Large intestine (tissue), 3 donors: ENCODE results near the gene ARRDC3. TPM values are rescaled to one million over a fixed set of nuclear protein-coding genes. Genes with fewer than 3 reads are reported as not detected.
A peak's percentile ranks its signal among the peaks of the same experiment; 100 is the strongest.
"Not testable (repeated sequence)": the region's sequence is repeated elsewhere in the genome, so short reads cannot be mapped to it uniquely, and the experiment has no call there.

ENCODE experiments used
- DNase-seq, 2 donors: peaks; one replicate each; pipeline versions ENCODE4 v3.0.0 to v3.0.0-alpha.2; 2013
- H3K27ac ChIP-seq: one replicate; pipeline ENCODE4 v1.5.1; 2013; ENCODE audit warnings: low read length
- H3K27me3 ChIP-seq: 2 replicates; pipeline ENCODE4 v1.6.1; 2013; ENCODE audit warnings: low read length; ENCODE audit not compliant: control insufficient read depth, insufficient read depth
- H3K36me3 ChIP-seq: 2 replicates; pipeline ENCODE4 v1.6.1; 2013; ENCODE audit warnings: low read length; ENCODE audit not compliant: control insufficient read depth, insufficient read depth
- H3K4me1 ChIP-seq: one replicate; pipeline ENCODE4 v1.6.1; 2013; ENCODE audit warnings: low read length; ENCODE audit not compliant: control insufficient read depth, insufficient read depth
- H3K4me3 ChIP-seq: one replicate; pipeline ENCODE4 v1.5.1; 2013; ENCODE audit warnings: low read length
- H3K9me3 ChIP-seq: one replicate; pipeline ENCODE4 v1.6.1; 2013; ENCODE audit warnings: mild to moderate bottlenecking, low read depth, low read length, moderate library complexity; ENCODE audit not compliant: control insufficient read depth
- WGBS: methylation state at CpG from one replicate; pipeline ENCODE4 v1.1.5; 2013; ENCODE audit warnings: low lambda C conversion rate; ENCODE audit not compliant: insufficient coverage; 5-methylcytosine and 5-hydroxymethylcytosine counted together
- polyA plus RNA-seq: library from polyadenylated mRNA; unstranded; fragments of 120-200 nt; gene quantifications from one replicate; pipeline ENCODE4 v1.2.1, GENCODE V29; 2013

ARRDC3 gene
- polyA plus RNA-seq, 1 donor, result 37.3 TPM

DNA sequence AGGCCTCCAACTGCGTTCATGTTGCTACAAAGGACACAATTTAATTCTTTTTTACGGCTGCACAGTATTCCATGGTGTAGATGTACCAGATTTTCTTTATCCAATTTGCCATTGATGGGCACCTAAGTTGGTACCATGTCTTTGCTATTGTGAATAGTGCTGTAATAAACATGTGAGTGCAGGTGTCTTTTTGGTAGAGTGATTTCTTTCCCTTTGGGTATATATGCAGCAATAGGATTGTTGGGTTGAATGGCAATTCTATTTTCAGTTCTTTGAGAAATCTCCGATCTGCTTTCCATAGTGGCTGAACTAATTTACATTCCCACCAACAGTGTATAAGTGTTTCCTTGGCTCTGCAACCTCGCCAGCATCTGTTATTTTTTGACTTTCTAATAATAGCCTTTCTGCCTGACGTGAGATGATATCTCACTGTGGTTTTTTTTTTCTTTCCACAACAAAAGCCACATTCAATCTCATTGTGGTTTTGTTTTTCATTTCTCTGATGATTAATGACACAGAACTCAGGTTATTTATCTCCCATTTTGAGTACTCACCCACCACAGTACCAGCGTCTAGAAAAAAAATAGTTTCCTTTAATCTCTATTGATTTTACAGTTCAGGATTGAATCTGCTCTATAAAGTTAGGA is 21.9 kb downstream of the ARRDC3 start:
- DNase-seq, result no peak
- H3K27ac ChIP-seq, result no peak overlapping the region

DNA sequence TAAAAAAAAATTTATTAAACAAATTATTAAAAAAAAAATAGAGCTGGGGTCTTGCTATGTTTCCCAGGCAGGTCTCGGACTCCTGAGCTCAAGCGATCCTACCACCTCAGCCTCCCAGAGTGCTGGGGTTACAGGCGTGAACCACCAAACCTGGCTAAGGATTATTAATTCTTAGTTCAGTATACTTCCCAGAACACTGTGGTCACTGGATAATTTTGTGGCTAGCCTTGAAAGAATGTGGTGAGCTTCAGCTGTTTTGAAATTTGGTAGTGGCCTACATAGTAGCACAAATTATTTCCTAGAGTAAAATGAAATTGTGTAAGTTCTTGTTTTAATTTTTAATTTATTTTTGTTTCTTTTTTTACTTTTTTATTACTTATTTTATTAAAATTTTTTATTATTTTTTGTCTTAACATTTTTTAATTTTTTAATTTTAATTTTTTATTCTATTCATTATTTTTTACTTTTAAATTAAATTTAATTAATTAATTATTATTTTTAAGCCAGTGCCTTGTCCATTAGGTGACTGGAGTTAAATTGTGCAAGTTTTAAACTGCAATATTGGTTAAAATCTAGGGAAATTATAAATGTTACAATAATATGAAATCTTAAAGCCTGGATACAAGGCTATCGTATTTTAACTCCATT is 23.0 kb downstream of the ARRDC3 start:
- Histone ChIP-seq H3K9me3 (no peaks in the 10 kb centered on the region), H3K36me3 (no peaks in the 10 kb centered on the region), H3K4me3 (no peak overlapping the region), H3K27ac (no peak overlapping the region), H3K27me3 (no peaks in the 10 kb centered on the region), H3K4me1 (no peaks in the 10 kb centered on the region)
- no CpG with 5 or more reads among the region's 4 CpGs for WGBS
- no peak for DNase-seq

More for the DNA sequence above, 21.9 kb downstream of the ARRDC3 start:
- no peak overlapping the region for H3K4me3 ChIP-seq
- no peaks in the 10 kb centered on the region for H3K27me3 ChIP-seq
- no peaks in the 10 kb centered on the region for H3K9me3 ChIP-seq
- 100% methylated on average over 2 of the region's 6 CpGs for WGBS
- H3K36me3 ChIP-seq, result no peaks in the 10 kb centered on the region
- H3K4me1 ChIP-seq, result no peaks in the 10 kb centered on the region

DNA sequence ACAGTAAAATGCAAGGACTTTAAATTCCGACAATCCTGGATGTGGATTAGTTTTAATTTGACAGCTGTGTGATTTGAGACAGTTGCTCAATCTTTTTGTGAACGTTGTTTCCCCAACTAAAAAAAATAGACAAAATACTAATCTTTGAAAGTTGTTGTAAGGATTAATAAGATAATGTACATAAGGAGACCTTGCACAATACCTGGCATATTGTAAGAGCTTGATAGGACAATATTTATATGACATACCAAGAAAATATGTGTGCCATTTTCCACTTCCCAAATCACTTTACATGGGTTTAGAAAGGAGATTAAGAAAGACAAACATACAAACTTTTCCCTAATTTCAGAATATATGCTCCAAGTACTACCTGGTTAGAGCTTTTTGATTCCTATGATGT is 25.3 kb downstream of the ARRDC3 start:
- no peaks in the 10 kb centered on the region for H3K36me3 ChIP-seq
- 100% methylated on average over 1 of the region's 2 CpGs for WGBS
- no peak for DNase-seq
- no peaks in the 10 kb centered on the region for H3K4me1 ChIP-seq
- H3K27me3 ChIP-seq, result no peaks in the 10 kb centered on the region
- no peak overlapping the region for H3K27ac ChIP-seq
- no peak overlapping the region for H3K4me3 ChIP-seq
- H3K9me3 ChIP-seq, result no peaks in the 10 kb centered on the region

DNA sequence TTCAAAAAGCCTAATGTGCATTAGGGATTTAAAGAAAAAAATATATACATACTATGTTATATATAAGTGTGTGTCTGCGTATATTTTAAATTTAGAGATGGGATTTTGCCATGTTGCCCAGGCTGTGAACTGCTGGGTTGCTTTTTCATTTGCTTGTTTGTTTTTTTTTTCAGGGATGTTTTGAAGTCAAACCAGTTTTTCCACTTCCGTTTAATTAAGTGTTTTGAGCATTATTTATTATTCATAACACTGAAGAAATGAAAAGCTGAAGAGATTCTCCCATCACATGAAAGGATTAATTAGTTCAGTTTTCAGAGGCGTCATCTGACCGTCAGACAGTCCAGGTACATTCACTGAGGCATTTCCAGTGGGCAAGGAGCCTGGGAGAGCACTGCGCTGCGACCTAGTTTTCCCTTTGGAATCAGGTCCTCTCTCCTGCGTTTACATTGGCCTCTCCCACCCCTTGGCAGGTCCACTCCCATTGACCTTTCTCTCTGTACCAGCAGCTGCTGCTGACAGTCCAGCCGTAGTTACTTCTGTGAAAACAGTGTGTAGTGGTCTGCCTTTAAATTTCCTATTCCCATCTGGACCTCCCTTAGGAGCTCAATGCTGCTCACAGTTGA is 26.0 kb downstream of the ARRDC3 start:
- H3K4me3 ChIP-seq, result no peak overlapping the region
- WGBS, result 100% methylated on average over 1 of the region's 8 CpGs
- DNase-seq, result peak in 1 of 2 donors; percentile 31
- no peaks in the 10 kb centered on the region for H3K27me3 ChIP-seq
- H3K36me3 ChIP-seq, result no peaks in the 10 kb centered on the region
- no peaks in the 10 kb centered on the region for H3K9me3 ChIP-seq
- H3K27ac ChIP-seq, result no peak overlapping the region
- no peaks in the 10 kb centered on the region for H3K4me1 ChIP-seq

DNA sequence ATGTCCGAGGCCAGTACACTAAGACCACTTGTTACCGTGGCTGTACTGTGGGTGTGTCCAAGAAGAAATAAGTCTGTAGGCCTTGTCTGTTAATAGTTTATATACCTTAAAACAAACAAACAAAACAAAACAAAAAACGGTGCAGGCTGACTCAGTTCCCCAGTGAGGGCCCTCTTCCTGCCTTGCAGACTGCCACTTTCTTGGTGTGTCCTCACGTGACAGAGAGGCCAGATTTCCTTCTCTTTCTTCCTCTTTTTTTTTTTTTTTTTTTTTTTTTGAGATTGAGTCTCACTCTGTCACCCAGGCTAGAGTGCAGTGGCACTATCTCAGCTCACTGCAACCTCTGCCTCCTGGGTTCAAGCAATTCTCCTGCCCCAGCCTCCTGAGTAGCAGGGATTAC is 28.2 kb downstream of the ARRDC3 start:
- not testable (repeated sequence) for H3K4me3 ChIP-seq, H3K27ac ChIP-seq, H3K9me3 ChIP-seq, H3K36me3 ChIP-seq, H3K27me3 ChIP-seq, DNase-seq, H3K4me1 ChIP-seq
- no CpG with 5 or more reads among the region's 4 CpGs for WGBS

DNA sequence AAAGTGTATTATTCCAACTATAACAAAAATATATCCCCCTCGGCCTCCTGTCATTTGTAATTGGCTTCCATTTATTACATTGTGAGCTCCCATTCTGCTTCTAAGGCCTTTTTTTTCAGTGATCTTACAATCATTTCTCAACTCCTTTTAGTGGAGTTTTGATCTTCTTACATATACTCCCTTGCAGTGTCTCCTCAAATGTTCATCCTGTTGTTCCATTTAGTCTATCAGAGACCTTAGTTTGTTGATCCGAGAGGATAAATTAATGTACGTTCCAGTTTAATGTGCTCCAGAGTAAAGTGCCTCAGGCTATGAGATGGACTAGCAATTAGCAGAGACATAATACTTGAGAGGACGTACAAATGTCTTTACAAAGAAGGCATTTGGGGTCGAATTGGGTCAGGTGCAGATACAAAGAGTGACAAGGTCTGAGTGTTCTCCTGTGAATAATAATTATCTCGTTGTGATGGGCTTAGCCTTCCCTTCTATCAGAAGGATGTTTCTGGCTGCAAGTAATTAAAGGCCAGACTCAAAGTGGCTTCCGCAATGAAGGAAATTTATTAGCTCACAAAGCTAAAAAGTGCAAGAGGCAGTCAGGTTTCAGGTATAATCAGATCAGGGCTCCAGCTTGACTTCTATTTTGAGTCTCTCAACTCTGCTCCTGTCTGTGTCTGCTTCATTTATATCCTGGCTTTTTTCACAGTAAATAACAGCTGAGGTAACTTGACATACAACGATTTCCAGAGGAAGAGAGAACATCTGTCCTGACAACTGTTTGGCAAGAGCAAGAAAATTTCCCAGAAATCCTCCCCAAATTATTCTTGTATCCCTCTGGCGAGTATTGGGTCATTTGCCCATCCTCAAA is 30.1 kb downstream of the ARRDC3 start:
- H3K4me1 ChIP-seq, result no peaks in the 10 kb centered on the region
- DNase-seq, result no peak
- no peaks in the 10 kb centered on the region for H3K9me3 ChIP-seq
- H3K27ac ChIP-seq, result no peak overlapping the region
- 100% methylated on average over 2 of the region's 9 CpGs for WGBS
- no peaks in the 10 kb centered on the region for H3K27me3 ChIP-seq
- H3K36me3 ChIP-seq, result no peaks in the 10 kb centered on the region
- no peak overlapping the region for H3K4me3 ChIP-seq

DNA sequence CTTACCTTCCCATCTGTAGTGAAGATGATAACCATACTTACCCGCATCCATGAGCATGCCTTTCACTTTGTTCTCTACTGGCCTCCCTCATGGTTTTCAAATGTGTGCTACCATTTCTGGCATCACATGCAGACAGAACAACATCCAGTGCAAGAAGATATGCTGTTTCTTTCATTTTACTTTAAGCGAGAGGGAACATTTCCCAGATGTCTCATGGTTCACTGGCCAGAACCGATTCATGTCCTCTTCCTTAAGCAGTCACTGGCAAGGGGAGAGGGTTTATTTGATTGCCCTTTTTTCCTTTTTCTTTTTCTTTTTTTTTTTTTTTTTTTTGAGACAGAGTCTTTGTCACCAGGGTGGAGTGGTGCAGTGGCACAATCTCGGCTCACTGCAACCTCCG is 37.7 kb downstream of the ARRDC3 start:
- no peaks in the 10 kb centered on the region for H3K27me3 ChIP-seq
- H3K9me3 ChIP-seq, result peaks cover 3% of the 10 kb centered on the region
- H3K36me3 ChIP-seq, result no peaks in the 10 kb centered on the region
- 86% methylated on average over 2 of the region's 5 CpGs for WGBS
- no peak for DNase-seq
- H3K4me3 ChIP-seq, result no peak overlapping the region
- H3K27ac ChIP-seq, result no peak overlapping the region
- no peaks in the 10 kb centered on the region for H3K4me1 ChIP-seq

DNA sequence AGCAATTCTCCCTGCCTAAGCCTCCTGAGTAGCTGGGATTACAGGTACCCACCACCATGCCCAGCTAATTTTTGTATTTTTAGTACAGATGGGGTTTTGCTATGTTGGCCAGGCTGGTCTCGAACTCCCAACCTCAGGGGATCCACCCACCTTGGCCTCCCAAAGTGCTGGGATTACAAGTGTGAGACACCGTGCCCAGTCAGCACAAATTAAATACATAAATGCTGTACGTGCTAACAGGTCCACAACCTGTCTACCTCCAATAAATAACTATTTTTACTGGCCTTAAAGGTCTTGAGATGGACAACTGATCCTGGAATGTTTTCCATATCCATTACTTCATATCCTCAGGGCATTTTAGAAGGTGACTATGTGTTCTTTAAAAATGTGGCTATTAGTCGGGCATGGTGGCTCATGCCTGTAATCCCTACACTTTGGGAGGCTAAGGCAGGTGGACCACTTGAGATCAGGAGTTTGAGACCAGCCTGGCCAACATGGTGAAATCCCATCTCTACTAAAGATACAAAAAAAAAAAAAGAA is 38.4 kb downstream of the ARRDC3 start:
- WGBS, result no CpG with 5 or more reads among the region's 4 CpGs
- not testable (repeated sequence) for H3K4me1 ChIP-seq, DNase-seq, H3K9me3 ChIP-seq, H3K27me3 ChIP-seq, H3K27ac ChIP-seq, H3K36me3 ChIP-seq, H3K4me3 ChIP-seq

DNA sequence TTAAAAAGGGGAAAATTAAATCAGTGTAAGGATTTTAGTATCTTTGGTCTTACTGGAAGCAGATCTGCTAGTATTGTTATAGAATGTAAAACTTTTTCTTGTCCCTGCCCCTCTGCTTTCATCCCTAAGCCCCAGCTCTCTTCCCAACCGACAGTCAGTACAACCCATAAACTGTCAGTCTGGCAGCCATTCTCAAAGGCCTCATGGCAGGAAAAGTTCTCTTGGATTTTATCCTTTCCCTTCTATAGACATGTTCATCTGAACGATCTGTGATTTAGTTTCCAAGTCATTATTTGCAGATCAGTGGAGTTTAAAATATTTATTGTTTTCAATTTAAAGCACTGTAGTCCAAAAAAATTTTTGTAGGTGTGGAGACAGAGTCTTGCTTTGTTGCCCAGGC is 39.2 kb downstream of the ARRDC3 start:
- Histone ChIP-seq H3K9me3 (peaks cover 3% of the 10 kb centered on the region), H3K4me3 (no peak overlapping the region), H3K4me1 (no peaks in the 10 kb centered on the region), H3K36me3 (no peaks in the 10 kb centered on the region), H3K27ac (no peak overlapping the region), H3K27me3 (no peaks in the 10 kb centered on the region)
- no peak for DNase-seq
- WGBS, result 89% methylated on average over 1 of the region's 2 CpGs

DNA sequence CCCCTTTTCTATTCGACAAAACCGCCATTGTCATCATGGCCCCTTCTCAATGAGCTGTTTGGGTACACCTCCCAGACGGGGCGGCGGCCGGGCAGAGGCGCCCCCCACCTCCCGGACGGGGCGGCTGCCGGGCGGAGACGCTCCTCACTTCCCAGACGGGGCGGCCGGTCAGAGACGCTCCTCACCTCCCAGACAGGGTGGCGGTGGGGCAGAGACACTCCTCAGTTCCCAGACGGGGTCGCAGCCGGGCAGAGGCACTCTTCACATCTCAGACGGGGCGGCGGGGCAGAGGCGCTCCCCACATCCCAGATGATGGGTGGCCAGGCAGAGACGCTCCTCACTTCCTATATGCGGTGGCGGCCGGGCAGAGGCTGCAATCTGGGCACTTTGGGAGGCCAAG is 40.2 kb downstream of the ARRDC3 start:
- WGBS, result no CpG with 5 or more reads among the region's 29 CpGs

More for the DNA sequence above, 40.2 kb downstream of the ARRDC3 start:
- not testable (repeated sequence) for H3K27ac ChIP-seq, H3K4me1 ChIP-seq, DNase-seq, H3K27me3 ChIP-seq, H3K36me3 ChIP-seq, H3K4me3 ChIP-seq, H3K9me3 ChIP-seq
